Osteoblast (primary cell): ENCODE results near the gene GLYATL1. TPM values are rescaled to one million over a fixed set of nuclear protein-coding genes. Genes with fewer than 3 reads are reported as not detected.
A peak's percentile ranks its signal among the peaks of the same experiment; 100 is the strongest.

Source experiments
- DNase-seq: peaks from one replicate; pipeline ENCODE4 v3.0.0; 2011; ENCODE audit warnings: low spot score, mixed read lengths; ENCODE audit not compliant: insufficient read length; ENCODE audit errors: missing footprints
- H2AFZ ChIP-seq: 2 replicates; pipeline ENCODE4 v1.6.0; 2011; ENCODE audit warnings: mild to moderate bottlenecking, low read length
- H3K27ac ChIP-seq: 2 replicates; pipeline ENCODE4 v1.5.1; 2011; ENCODE audit warnings: mild to moderate bottlenecking, low read depth, low read length, moderate library complexity
- H3K27me3 ChIP-seq: 2 replicates; pipeline ENCODE4 v1.6.0; 2012; ENCODE audit warnings: mild to moderate bottlenecking, control low read depth, inconsistent platforms, low read length, moderate library complexity; ENCODE audit not compliant: insufficient read depth
- H3K36me3 ChIP-seq: 2 replicates; pipeline ENCODE4 v1.5.1; 2011; ENCODE audit warnings: mild to moderate bottlenecking, low read length, control low read depth, moderate library complexity; ENCODE audit not compliant: insufficient read depth
- H3K4me1 ChIP-seq: 2 replicates; pipeline ENCODE4 v1.5.1; 2011; ENCODE audit warnings: mild to moderate bottlenecking, low read length, control low read depth, moderate library complexity; ENCODE audit not compliant: insufficient read depth
- H3K4me2 ChIP-seq: 2 replicates; pipeline ENCODE4 v1.6.0; 2011; ENCODE audit warnings: mild to moderate bottlenecking, low read length; ENCODE audit not compliant: insufficient read depth
- H3K4me3 ChIP-seq: fragments of 200-600 bp; sonication (generic); 3 replicates; pipeline ENCODE4 v1.5.1; 2012; ENCODE audit warnings: mild to moderate bottlenecking, low read length, inconsistent platforms; ENCODE audit not compliant: insufficient read depth
- H3K79me2 ChIP-seq: 2 replicates; pipeline ENCODE4 v1.6.0; 2012; ENCODE audit warnings: mild to moderate bottlenecking, low read length, control low read depth, inconsistent platforms; ENCODE audit not compliant: insufficient read depth
- H3K9me3 ChIP-seq: 2 replicates; pipeline ENCODE4 v1.5.1; 2011; ENCODE audit warnings: low read depth, low read length, control low read depth
- H4K20me1 ChIP-seq: 2 replicates; pipeline ENCODE4 v1.6.0; 2012; ENCODE audit warnings: mild to moderate bottlenecking, low read length, control low read depth; ENCODE audit not compliant: insufficient read depth
- total RNA-seq: library from RNA; depleted of rRNA; stranded (reverse); fragments of >200 nt; gene quantifications from 2 replicates; pipeline ENCODE4 v1.2.3, GENCODE V29; 2012
- TF ChIP-seq, protein P1 (sequence below): IDR thresholded peaks from 2 replicates; pipeline ENCODE4 v1.5.1; 2011; ENCODE audit warnings: mild to moderate bottlenecking, low read depth, low read length, moderate library complexity; ENCODE audit errors: extremely low read depth

GLYATL1 gene
- total RNA-seq, 1 donor: not detected

DNA sequence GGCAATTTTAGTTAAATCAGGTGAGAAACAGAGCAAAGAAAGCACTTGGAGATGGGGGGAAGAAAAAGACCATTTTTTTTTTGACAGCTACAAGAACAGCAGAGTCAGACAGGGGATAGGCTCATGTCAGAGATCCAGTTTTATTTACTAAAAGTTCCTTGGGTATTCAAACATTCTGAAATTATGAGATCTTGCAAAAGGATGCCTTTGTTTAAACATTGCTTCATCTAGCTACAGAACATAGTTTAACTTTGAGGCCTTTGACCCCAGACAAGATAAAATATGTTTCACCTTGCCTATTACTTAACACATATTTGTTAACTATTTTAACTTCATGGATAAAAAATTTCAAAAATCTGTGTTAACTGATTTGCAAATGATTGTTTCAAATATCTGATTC is 6.4 kb downstream of the GLYATL1 start:
- H3K9me3 ChIP-seq: no peaks in the 10 kb centered on the region
- no peak overlapping the region for H3K4me3 ChIP-seq
- TF ChIP-seq, protein P1, sequence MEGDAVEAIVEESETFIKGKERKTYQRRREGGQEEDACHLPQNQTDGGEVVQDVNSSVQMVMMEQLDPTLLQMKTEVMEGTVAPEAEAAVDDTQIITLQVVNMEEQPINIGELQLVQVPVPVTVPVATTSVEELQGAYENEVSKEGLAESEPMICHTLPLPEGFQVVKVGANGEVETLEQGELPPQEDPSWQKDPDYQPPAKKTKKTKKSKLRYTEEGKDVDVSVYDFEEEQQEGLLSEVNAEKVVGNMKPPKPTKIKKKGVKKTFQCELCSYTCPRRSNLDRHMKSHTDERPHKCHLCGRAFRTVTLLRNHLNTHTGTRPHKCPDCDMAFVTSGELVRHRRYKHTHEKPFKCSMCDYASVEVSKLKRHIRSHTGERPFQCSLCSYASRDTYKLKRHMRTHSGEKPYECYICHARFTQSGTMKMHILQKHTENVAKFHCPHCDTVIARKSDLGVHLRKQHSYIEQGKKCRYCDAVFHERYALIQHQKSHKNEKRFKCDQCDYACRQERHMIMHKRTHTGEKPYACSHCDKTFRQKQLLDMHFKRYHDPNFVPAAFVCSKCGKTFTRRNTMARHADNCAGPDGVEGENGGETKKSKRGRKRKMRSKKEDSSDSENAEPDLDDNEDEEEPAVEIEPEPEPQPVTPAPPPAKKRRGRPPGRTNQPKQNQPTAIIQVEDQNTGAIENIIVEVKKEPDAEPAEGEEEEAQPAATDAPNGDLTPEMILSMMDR: no peak
- H3K4me1 ChIP-seq: no peaks in the 10 kb centered on the region
- H3K79me2 ChIP-seq: no peaks in the 10 kb centered on the region
- H3K4me2 ChIP-seq: no peak overlapping the region
- no peak overlapping the region for H2AFZ ChIP-seq
- H4K20me1 ChIP-seq: no peaks in the 10 kb centered on the region
- no peak for DNase-seq
- H3K36me3 ChIP-seq: no peaks in the 10 kb centered on the region
- no peaks in the 10 kb centered on the region for H3K27me3 ChIP-seq
- no peak overlapping the region for H3K27ac ChIP-seq

DNA sequence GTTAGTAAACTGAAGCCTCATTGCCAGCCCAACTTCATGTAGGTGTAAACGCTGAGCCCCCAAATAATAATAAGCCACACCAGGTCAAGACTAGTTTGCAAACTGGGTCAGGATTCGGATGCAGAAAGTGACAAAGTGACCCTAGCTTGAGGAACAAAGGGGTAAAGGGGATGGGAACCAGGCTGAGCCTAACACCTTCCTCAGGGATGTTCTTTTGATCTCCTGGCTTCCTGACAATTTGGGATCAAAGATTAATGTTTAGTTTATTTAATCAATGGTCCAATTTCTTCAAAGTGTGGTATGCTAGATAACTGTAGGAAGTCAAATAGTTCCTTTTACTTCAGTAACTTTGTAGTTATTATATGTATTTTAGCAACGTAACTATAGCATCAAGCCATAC is 9.9 kb downstream of the GLYATL1 start:
- no peak for DNase-seq
- Histone ChIP-seq H3K9me3 (no peaks in the 10 kb centered on the region), H3K79me2 (no peaks in the 10 kb centered on the region), H3K27me3 (no peaks in the 10 kb centered on the region), H2AFZ (no peak overlapping the region), H3K27ac (no peak overlapping the region), H3K4me1 (no peaks in the 10 kb centered on the region), H3K36me3 (no peaks in the 10 kb centered on the region), H3K4me2 (no peak overlapping the region), H4K20me1 (no peaks in the 10 kb centered on the region), H3K4me3 (no peak overlapping the region)
- TF ChIP-seq, protein P1: no peak

DNA sequence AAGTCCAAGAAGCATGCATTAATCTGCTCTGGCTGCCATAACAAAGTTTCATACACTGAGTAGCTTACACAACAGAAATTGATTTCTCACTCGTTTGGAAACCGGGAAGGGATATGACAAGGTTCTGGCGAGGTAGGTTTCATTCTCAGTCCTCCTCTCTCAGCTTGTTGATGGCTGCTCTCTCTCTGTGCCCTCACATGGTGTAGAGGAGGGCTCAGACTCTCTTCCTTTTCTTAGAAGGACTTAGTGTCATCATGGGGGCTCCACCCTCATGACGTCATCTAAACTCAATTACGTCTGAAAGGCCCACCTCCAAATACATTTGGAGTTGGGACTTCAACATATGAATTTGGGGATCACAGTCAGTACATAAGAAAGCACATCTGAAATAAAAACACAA is 18.6 kb downstream of the GLYATL1 start:
- Histone ChIP-seq H3K27ac (no peak overlapping the region), H3K4me1 (no peaks in the 10 kb centered on the region), H4K20me1 (no peaks in the 10 kb centered on the region), H3K79me2 (no peaks in the 10 kb centered on the region), H2AFZ (no peak overlapping the region), H3K4me3 (no peak overlapping the region), H3K4me2 (no peak overlapping the region), H3K36me3 (no peaks in the 10 kb centered on the region), H3K9me3 (no peaks in the 10 kb centered on the region), H3K27me3 (no peaks in the 10 kb centered on the region)
- TF ChIP-seq, protein P1: no peak
- DNase-seq: no peak

DNA sequence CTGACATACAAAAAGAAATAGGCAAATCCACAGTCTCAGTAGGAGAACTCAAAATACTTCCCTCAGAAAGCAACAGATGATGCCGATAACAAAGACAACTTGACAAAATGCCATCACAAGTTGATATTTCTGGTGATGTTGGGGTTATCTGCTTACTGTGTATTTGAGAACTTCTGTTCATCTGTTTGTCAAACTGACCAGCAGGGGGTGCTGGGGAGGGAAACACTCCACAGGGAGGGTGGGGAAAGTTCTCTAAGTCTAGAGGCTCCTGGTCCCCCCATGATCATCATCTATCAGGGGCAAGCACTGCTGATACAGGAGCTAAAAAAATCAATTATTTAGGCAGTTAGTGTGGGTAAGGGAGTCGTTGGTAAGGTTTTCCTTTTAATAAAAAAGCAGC is 19.2 kb downstream of the GLYATL1 start:
- H3K36me3 ChIP-seq: no peaks in the 10 kb centered on the region
- no peaks in the 10 kb centered on the region for H4K20me1 ChIP-seq
- no peaks in the 10 kb centered on the region for H3K4me1 ChIP-seq
- DNase-seq: peak; percentile 55
- H3K27ac ChIP-seq: no peak overlapping the region
- no peak overlapping the region for H3K4me2 ChIP-seq
- TF ChIP-seq, protein P1: peak; percentile 45
- no peaks in the 10 kb centered on the region for H3K79me2 ChIP-seq
- H2AFZ ChIP-seq: no peak overlapping the region
- H3K27me3 ChIP-seq: no peaks in the 10 kb centered on the region
- H3K4me3 ChIP-seq: no peak overlapping the region
- H3K9me3 ChIP-seq: no peaks in the 10 kb centered on the region
